ENCODE results near the gene TM7SF2.

The TM7SF2 gene

GRCh38 chr11:65095427-65095826 is 16.2 kb upstream of the TM7SF2 start:
- Histone ChIP-seq H3K9me3 (replicated peaks; ENCODE audit: insufficient read depth, low read length) (no peaks in the 10 kb centered on the region), H3K27ac (ENCODE audit: low read length) (peak overlapping the region; percentile 91; the same call in 1 of the 2 replicates), H3K36me3 (replicated peaks; ENCODE audit: insufficient read depth, low read length) (no peaks in the 10 kb centered on the region), H3F3A (ENCODE audit: insufficient read depth, low read length) (peaks cover 16% of the 10 kb centered on the region), H3K79me2 (ENCODE audit: low read length) (peaks cover 35% of the 10 kb centered on the region), H3K4me3 (ENCODE audit: low read length) (peak overlapping the region; percentile 84), H2AFZ (ENCODE audit: low read length) (peak overlapping the region; percentile 90), H3K27me3 (replicated peaks; ENCODE audit: insufficient read depth, low read length) (no peaks in the 10 kb centered on the region), H3K4me1 (ENCODE audit: low read length) (peaks cover 15% of the 10 kb centered on the region), H3K9me2 (replicated peaks; ENCODE audit: insufficient read depth, low read length) (no peaks in the 10 kb centered on the region), H3K4me2 (ENCODE audit: low read depth, low read length) (peak overlapping the region; percentile 60), H3K9ac (ENCODE audit: low read length) (peak overlapping the region; percentile 89), H4K20me1 (ENCODE audit: insufficient read depth, low read length) (no peaks in the 10 kb centered on the region)
- no peak for DNase-seq
- TF ChIP-seq EZH2phosphoT487 (IDR thresholded peaks at IDR 0.05; ENCODE audit: low read length) (no peak), CTCF (IDR thresholded peaks at IDR 0.05; ENCODE audit: low read length) (no peak), EZH2 (optimal IDR thresholded peaks at IDR 0.05; ENCODE audit: low read depth, low read length) (no peak)

- no peaks in the 10 kb centered on the region for H3K9me3 ChIP-seq (replicated peaks; ENCODE audit: insufficient read depth, low read length)
- peak within 1 kb of the TSS; percentile 84 for H3K4me3 ChIP-seq (ENCODE audit: low read length)
- peaks cover 12% of the 10 kb centered on the region; the same call in 1 of the 2 replicates for H3F3A ChIP-seq (ENCODE audit: insufficient read depth, low read length)
- peak within 1 kb of the TSS; percentile 86 for H3K4me2 ChIP-seq (ENCODE audit: low read depth, low read length)
- TF ChIP-seq EZH2phosphoT487 (IDR thresholded peaks at IDR 0.05; ENCODE audit: low read length) (no peak), CTCF (IDR thresholded peaks at IDR 0.05; ENCODE audit: low read length) (no peak), EZH2 (optimal IDR thresholded peaks at IDR 0.05; ENCODE audit: low read depth, low read length) (no peak)
- H4K20me1 ChIP-seq (ENCODE audit: insufficient read depth, low read length): no peaks in the 10 kb centered on the region
- no peaks in the 10 kb centered on the region for H3K36me3 ChIP-seq (replicated peaks; ENCODE audit: insufficient read depth, low read length)
- peak within 1 kb of the TSS; percentile 89 for H3K9ac ChIP-seq (ENCODE audit: low read length)
- peak within 1 kb of the TSS; percentile 91 for H3K27ac ChIP-seq (ENCODE audit: low read length)
- peak within 1 kb of the TSS; percentile 90 for H2AFZ ChIP-seq (ENCODE audit: low read length)
- peaks cover 10% of the 10 kb centered on the region; the same call in 1 of the 2 replicates for H3K4me1 ChIP-seq (ENCODE audit: low read length)
- H3K27me3 ChIP-seq (replicated peaks; ENCODE audit: insufficient read depth, low read length): no peaks in the 10 kb centered on the region
- peaks cover 42% of the 10 kb centered on the region for H3K79me2 ChIP-seq (ENCODE audit: low read length)
- peak; percentile 96 for DNase-seq
- no peaks in the 10 kb centered on the region for H3K9me2 ChIP-seq (replicated peaks; ENCODE audit: insufficient read depth, low read length)
Observed at GRCh38 chr11:65095974-65096806, 15.5 kb upstream of the TM7SF2 start, which contains the start of gene VPS51. Gene VPS51 (plus strand): TSS chr11:65096214. CDS start chr11:65096251, 37 bp downstream.

GRCh38 chr11:65096926-65097325 is 14.7 kb upstream of the TM7SF2 start:
- H3K9ac ChIP-seq (ENCODE audit: low read length): peak overlapping the region; percentile 89; the same call in 1 of the 2 replicates
- no peaks in the 10 kb centered on the region for H3K36me3 ChIP-seq (replicated peaks; ENCODE audit: insufficient read depth, low read length)
- peak overlapping the region; percentile 86 for H3K4me2 ChIP-seq (ENCODE audit: low read depth, low read length)
- H3K27me3 ChIP-seq (replicated peaks; ENCODE audit: insufficient read depth, low read length): no peaks in the 10 kb centered on the region
- no peaks in the 10 kb centered on the region for H3K9me3 ChIP-seq (replicated peaks; ENCODE audit: insufficient read depth, low read length)
- peaks cover 10% of the 10 kb centered on the region; the same call in 1 of the 2 replicates for H3K4me1 ChIP-seq (ENCODE audit: low read length)
- H3K9me2 ChIP-seq (replicated peaks; ENCODE audit: insufficient read depth, low read length): no peaks in the 10 kb centered on the region
- H2AFZ ChIP-seq (ENCODE audit: low read length): no peak overlapping the region
- peaks cover 12% of the 10 kb centered on the region; the same call in 1 of the 2 replicates for H3F3A ChIP-seq (ENCODE audit: insufficient read depth, low read length)
- TF ChIP-seq CTCF (IDR thresholded peaks at IDR 0.05; ENCODE audit: low read length) (no peak), EZH2phosphoT487 (IDR thresholded peaks at IDR 0.05; ENCODE audit: low read length) (no peak), EZH2 (optimal IDR thresholded peaks at IDR 0.05; ENCODE audit: low read depth, low read length) (no peak)
- H3K27ac ChIP-seq (ENCODE audit: low read length): peak overlapping the region; percentile 91; the same call in 1 of the 2 replicates
- H4K20me1 ChIP-seq (ENCODE audit: insufficient read depth, low read length): no peaks in the 10 kb centered on the region
- H3K4me3 ChIP-seq (ENCODE audit: low read length): peak overlapping the region; percentile 84
- DNase-seq: no peak
- H3K79me2 ChIP-seq (ENCODE audit: low read length): peaks cover 47% of the 10 kb centered on the region

Measured in MM.1S (cell line).